A549 (cell line): ENCODE data around the gene TEX2.
"Not testable (repeated sequence)": the region's sequence is repeated elsewhere in the genome, so short reads cannot be mapped to it uniquely, and the experiment has no call there.

ENCODE experiments used
- CEBPB ChIP-seq, 2 experiments: fragments of >200 bp in 1 of 2; sonication (Bioruptor Twin) in 1 of 2; formaldehyde crosslinking in 1 of 2; IDR thresholded peaks; 2 replicates each; pipeline ENCODE4 v1.6.1; 2012 to 2016
- CTCF ChIP-seq: fragments of >200 bp; sonication (Bioruptor Twin); formaldehyde crosslinking; IDR thresholded peaks from 3 replicates; pipeline ENCODE4 v1.5.1; 2016
- EHF ChIP-seq: fragments of 250-450 bp; sonication (Bioruptor Pico); IDR thresholded peaks from 2 replicates; pipeline ENCODE4 v1.5.0; 2020; ENCODE audit warnings: mild to moderate bottlenecking
- EP300 ChIP-seq, 2 experiments: fragments of >200 bp; sonication (Bioruptor Twin); formaldehyde crosslinking; IDR thresholded peaks; 2 replicates in 1 of 2; 3 replicates in 1 of 2; pipeline ENCODE4 v1.6.1; 2016 to 2017
- JUNB ChIP-seq: fragments of >200 bp; sonication (Bioruptor Twin); formaldehyde crosslinking; IDR thresholded peaks from 2 replicates; pipeline ENCODE4 v1.6.1; 2016
- KDM1A ChIP-seq: fragments of 200-600 bp; sonication (generic); IDR thresholded peaks from 2 replicates; pipeline ENCODE4 v1.6.1; 2016; ENCODE audit warnings: low read depth, mild to moderate bottlenecking
- MAFK ChIP-seq: fragments of 450-650 bp; IDR thresholded peaks from 2 replicates; pipeline ENCODE4 v1.6.1; 2014; ENCODE audit not compliant: partially characterized antibody
- MAX ChIP-seq: IDR thresholded peaks from 2 replicates; pipeline ENCODE4 v1.6.1; 2012
- PHF8 ChIP-seq: fragments of 200-600 bp; sonication (generic); IDR thresholded peaks from 2 replicates; pipeline ENCODE4 v1.6.1; 2016; ENCODE audit warnings: low read depth, mild to moderate bottlenecking, antibody characterized with exemption, moderate library complexity, borderline replicate concordance
- POLR2A ChIP-seq: IDR thresholded peaks from 2 replicates; pipeline ENCODE4 v1.6.1; 2012; ENCODE audit warnings: mild to moderate bottlenecking, low read length
- RAD21 ChIP-seq, 2 experiments: fragments of >200 bp in 1 of 2; sonication (Bioruptor Twin) in 1 of 2; formaldehyde crosslinking in 1 of 2; IDR thresholded peaks in 1 of 2; conservative IDR thresholded peaks in 1 of 2; 2 replicates in 1 of 2; 3 replicates in 1 of 2; pipeline ENCODE4 v1.6.1; 2012 to 2018; ENCODE audit warnings: inconsistent platforms in 1 of 2
- RCOR1 ChIP-seq: fragments of 150-350 bp; IDR thresholded peaks from 2 replicates; pipeline ENCODE4 v1.6.1; 2014; ENCODE audit warnings: antibody characterized with exemption, low read length, low read depth
- SMC3 ChIP-seq: fragments of >200 bp; sonication (Bioruptor Twin); formaldehyde crosslinking; IDR thresholded peaks from 3 replicates; pipeline ENCODE4 v1.6.1; 2018; ENCODE audit warnings: inconsistent platforms

DNA sequence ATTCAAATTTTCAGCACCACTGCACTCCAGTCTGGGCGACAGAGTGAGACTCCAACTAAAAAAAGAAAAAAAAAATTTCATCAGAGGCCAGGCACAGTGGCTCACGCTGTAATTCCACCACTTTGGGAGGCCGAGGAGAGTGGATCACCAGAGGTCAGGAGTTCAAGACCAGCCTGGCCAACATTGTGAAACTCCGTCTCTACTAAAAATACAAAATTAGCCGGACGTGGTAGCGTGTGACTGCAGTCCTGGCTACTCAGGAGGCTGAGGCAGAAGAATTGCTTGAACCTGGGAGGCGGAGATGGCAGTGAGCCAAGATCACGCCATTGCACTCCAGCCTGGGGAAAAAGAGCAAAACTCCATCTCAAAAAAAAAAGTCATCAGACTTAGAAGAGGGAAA lies 77.5 kb downstream of the TEX2 start:
- not testable (repeated sequence) for TF ChIP-seq CTCF; MAFK; JUNB; EP300 (IDR thresholded peaks at IDR 0.05); KDM1A; PHF8; POLR2A; SMC3; CEBPB (IDR thresholded peaks at IDR 0.05); RCOR1; RAD21 (conservative IDR thresholded peaks at IDR 0.05 in 1 of 2, IDR thresholded peaks at IDR 0.05 in 1 of 2); MAX; EHF (CRISPR knock-in tag)
